BLaER1 (cell line): ENCODE results near the gene ANKRD11.
A peak's percentile ranks its signal among the peaks of the same experiment; 100 is the strongest.

Experiments
- H3K27ac ChIP-seq: shearing (Covaris generic); formaldehyde crosslinking; 2 replicates; pipeline ENCODE4 v1.8.1; 2022
- H3K27me3 ChIP-seq: shearing (Covaris generic); formaldehyde crosslinking; 2 replicates; pipeline ENCODE4 v1.8.1; 2022
- H3K36me3 ChIP-seq: shearing (Covaris generic); formaldehyde crosslinking; 2 replicates; pipeline ENCODE4 v1.8.1; 2022
- H3K4me1 ChIP-seq: shearing (Covaris generic); formaldehyde crosslinking; 2 replicates; pipeline ENCODE4 v1.8.1; 2022
- H3K4me2 ChIP-seq: shearing (Covaris generic); formaldehyde crosslinking; 2 replicates; pipeline ENCODE4 v1.8.1; 2022
- H3K4me3 ChIP-seq: shearing (Covaris generic); formaldehyde crosslinking; 2 replicates; pipeline ENCODE4 v1.8.1; 2022
- H3K9ac ChIP-seq: shearing (Covaris generic); formaldehyde crosslinking; 2 replicates; pipeline ENCODE4 v1.8.1; 2022
- H3K9me3 ChIP-seq: shearing (Covaris generic); formaldehyde crosslinking; 2 replicates; pipeline ENCODE4 v1.8.1; 2022
- H4K20me1 ChIP-seq: shearing (Covaris generic); formaldehyde crosslinking; 2 replicates; pipeline ENCODE4 v1.8.1; 2022
- Cebpa-rat ChIP-seq: shearing (Covaris generic); IDR thresholded peaks from 2 replicates; pipeline ENCODE4 v1.8.1; 2022

Gene ANKRD11

DNA sequence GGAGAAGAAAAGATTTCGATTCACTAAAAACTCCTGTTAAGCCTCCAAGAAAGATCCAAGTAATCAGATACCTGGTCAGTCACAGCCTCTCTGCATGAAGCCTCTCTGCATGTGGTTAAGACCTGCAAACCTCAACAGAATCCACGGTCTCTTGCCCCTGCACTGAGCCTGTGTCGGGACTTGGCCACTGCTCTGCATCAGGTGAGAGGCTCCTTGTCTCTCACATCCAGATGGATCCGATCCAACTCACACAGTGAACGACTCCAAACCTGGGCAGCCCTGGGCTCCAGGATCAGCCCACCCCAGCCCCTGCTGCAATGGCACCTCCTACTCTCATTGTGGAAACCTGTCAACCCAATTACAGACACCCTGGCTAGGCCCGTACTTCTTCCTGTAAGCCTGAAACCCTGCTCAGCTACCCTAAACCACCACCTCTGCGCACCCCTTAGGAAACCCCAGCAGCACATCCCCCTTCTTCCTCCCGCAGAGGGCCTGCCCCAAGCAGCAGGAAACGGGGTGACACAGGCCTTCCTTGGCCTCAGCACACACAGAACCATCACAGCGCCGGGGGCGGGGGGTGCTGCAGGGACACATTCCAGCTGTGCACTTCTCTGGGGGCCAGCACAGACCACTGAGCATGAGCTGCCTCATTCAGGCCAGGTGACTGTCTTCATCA is 129.5 kb downstream of the ANKRD11 start:
- H3K27ac ChIP-seq: peak overlapping the region; percentile 63
- peak overlapping the region; percentile 40; the same call in 1 of the 2 replicates for H3K4me3 ChIP-seq
- H3K9ac ChIP-seq: peak overlapping the region; percentile 63

DNA sequence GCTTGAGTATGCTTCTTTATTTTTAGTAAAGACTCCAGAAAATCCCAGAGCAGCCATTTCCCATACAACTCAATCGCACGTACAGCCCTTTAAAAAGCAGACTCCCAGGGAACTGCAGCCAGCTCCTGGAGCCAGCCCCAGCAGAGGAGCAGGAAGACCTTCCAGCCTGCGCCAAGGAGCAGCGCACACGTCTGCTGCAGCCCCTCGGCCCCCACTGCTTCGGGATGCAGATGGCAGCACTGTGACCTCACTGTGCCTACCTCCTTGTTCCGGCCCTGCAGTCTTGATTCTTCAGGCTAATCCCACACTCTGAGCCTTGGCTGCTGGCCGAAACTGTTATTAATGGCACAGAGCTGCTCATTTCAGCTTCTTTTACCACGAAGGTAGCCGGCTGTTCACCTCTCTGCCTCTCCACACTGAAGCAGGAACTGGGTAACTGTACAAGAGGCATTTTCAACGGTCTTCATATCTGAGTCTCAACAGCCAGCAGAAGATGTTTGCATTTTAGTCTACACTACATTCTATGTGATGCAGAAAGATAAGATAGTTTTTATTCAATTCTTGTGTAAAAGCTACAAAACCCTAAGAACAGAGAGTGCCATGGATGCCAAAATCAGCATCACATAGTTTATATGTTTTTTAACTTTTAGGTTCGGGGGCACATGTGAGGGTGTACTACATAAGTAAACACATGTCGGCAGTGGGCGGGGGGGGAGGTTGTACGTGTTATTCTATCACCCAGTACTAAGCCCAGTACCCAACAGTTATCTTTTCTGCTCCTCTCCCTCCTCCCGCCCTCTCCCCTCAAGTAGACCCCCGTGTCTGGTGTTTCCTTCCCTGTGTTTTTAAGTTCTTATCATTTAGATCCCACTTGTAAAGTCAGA is 130.9 kb downstream of the ANKRD11 start:
- Histone ChIP-seq H3K4me1 (peaks cover 100% of the 10 kb centered on the region), H3K9ac (peak overlapping the region; percentile 54; the same call in 1 of the 2 replicates), H3K27me3 (no peaks in the 10 kb centered on the region), H3K27ac (peak overlapping the region; percentile 76), H3K9me3 (no peaks in the 10 kb centered on the region), H3K4me2 (peak overlapping the region; percentile 95), H3K4me3 (peak overlapping the region; percentile 49), H3K36me3 (peaks cover 19% of the 10 kb centered on the region; the same call in 1 of the 2 replicates), H4K20me1 (peaks cover 100% of the 10 kb centered on the region)
- TF ChIP-seq Cebpa-rat: no peak

More for the DNA sequence above, 129.5 kb downstream of the ANKRD11 start:
- no peaks in the 10 kb centered on the region for H3K9me3 ChIP-seq
- no peak for TF ChIP-seq Cebpa-rat
- H3K4me2 ChIP-seq: peak overlapping the region; percentile 95
- H4K20me1 ChIP-seq: peaks cover 100% of the 10 kb centered on the region
- peaks cover 20% of the 10 kb centered on the region for H3K36me3 ChIP-seq
- no peaks in the 10 kb centered on the region for H3K27me3 ChIP-seq
- H3K4me1 ChIP-seq: peaks cover 100% of the 10 kb centered on the region

DNA sequence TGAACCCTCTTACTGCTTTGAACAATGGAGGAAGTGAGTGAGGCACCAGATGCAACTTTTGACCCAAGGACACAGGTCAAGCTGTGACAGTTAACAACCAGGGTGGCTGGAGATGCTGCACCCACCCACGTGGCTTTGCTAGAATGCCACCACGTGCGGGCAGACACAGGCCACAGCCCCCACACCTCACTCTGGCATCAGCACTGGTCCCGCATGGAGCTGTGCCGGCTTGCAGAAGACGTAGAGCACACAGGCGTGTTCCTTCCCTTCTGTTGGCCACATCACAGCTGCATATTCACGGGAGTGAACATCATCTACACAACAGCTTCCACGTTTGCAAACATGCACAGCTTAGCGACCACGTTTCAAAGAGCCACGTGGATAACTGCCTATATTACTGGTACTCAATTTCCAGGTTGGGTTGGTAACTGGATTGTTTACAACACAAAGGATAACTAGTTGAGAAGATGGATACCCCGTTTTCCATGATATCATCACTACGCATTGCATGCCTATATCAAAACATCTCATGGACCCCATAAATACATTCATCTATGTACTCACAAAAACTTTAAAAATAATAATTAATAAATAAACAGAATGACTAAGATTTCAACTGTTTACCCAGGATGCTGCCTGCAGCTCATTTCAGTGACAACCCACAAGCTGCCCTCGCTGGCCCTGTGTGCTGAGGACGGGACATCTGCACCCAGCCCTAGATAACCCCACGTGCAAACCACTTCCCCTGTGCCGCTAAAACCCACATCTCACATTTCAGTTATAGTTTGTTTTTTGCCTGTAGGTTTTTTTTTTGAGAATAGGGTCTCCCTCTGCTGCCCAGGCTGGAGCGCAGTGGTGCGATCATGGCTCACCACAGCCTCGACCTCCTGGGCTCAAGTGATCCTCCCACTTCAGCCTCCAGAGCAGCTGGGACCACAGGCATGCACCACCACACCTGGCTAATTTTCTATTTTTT is 132.0 kb downstream of the ANKRD11 start:
- Histone ChIP-seq H3K27ac (peak overlapping the region; percentile 76), H3K9me3 (no peaks in the 10 kb centered on the region), H4K20me1 (peaks cover 100% of the 10 kb centered on the region), H3K36me3 (peaks cover 19% of the 10 kb centered on the region; the same call in 1 of the 2 replicates), H3K27me3 (no peaks in the 10 kb centered on the region), H3K4me2 (peak overlapping the region; percentile 95), H3K9ac (peak overlapping the region; percentile 57; the same call in 1 of the 2 replicates), H3K4me3 (peak overlapping the region; percentile 46), H3K4me1 (peaks cover 100% of the 10 kb centered on the region)
- TF ChIP-seq Cebpa-rat: no peak

DNA sequence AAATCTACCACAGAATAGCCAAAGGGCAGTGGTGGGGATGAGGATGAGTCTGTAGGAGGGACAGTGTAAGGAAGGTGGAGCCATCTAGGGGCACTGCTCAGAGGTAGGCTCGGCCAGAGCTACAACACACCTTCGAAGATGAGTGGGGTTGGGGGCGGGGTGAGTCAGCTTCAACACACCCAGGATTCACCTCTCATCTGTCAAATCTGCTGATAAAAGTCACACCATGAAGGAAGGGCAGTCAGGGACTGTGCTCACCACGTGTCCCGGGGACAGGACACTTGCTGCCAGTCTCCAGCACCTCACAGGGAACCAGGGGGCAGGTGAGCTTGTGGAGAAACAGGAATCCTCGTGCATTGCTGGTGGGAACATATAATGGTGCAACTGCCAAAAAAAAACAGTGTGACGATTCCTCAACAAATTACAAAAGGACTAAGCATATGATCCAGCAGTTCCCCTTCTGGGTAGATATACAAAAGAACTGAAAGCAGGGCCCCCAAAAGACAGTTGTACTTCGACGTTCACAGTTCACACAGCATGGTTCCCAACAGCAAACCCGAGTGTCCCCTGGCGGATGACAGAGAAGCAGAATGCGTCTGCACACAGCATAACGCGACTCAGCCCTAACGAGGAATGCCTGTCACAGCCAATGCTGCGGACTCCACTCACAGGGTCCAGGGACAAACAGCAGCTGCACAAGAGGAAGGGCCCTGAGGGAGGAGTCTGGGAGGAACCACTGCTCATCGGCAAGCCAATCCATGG is 133.1 kb downstream of the ANKRD11 start:
- Histone ChIP-seq H3K27me3 (no peaks in the 10 kb centered on the region), H3K36me3 (peaks cover 23% of the 10 kb centered on the region), H3K4me1 (peaks cover 100% of the 10 kb centered on the region), H3K4me2 (peak overlapping the region; percentile 95), H3K4me3 (peak overlapping the region; percentile 46), H3K9ac (peak overlapping the region; percentile 57; the same call in 1 of the 2 replicates), H3K9me3 (no peaks in the 10 kb centered on the region), H4K20me1 (peaks cover 100% of the 10 kb centered on the region), H3K27ac (peak overlapping the region; percentile 76)
- TF ChIP-seq Cebpa-rat: no peak

DNA sequence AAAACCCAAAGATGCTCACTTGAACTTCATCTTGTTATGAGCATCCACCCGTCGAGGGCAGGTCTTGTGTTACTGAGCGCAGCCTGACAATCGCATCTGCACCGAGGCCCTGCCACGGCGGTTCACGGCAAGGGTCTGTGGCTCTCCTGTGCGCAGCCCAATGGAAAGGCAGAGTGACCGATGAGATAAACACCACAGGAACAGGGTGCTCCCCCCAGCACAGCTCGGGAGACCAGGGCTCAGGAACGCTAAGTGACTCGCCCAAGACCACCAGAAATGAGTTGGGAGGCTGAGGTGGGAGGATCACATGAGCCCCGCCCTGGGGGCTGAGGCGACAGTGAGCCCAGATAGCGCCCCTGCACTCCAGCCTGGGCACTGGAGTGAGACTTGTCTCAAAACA is 134.7 kb downstream of the ANKRD11 start:
- no peaks in the 10 kb centered on the region for H3K27me3 ChIP-seq
- peak overlapping the region; percentile 60; the same call in 1 of the 2 replicates for H3K9ac ChIP-seq
- TF ChIP-seq Cebpa-rat: no peak
- 0 out of 2 replicates have a peak overlapping the region, but pooled peaks have one; percentile 41 for H3K4me3 ChIP-seq
- peaks cover 100% of the 10 kb centered on the region for H3K4me1 ChIP-seq
- H3K36me3 ChIP-seq: peaks cover 31% of the 10 kb centered on the region
- H4K20me1 ChIP-seq: peaks cover 100% of the 10 kb centered on the region
- H3K4me2 ChIP-seq: peak overlapping the region; percentile 95
- H3K9me3 ChIP-seq: no peaks in the 10 kb centered on the region
- H3K27ac ChIP-seq: peak overlapping the region; percentile 36

DNA sequence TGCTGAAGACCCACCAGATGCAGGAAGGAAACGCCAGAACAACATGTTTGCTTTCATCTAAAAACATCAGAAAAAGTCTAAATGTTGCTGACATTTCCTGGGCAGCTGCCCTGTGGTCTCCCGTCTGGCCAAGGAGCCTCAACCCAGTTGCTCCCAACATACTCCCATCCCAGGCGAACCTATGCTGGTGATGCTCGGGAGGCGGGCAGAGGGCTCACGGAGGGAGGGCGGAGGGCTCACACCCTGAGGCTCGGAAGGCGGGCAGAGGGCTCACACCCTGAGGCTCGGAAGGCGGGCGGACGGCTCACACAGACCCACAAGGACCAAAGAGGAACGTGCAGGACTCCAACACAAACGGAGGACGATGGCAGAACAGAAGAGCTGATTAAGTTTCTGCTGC is 135.4 kb downstream of the ANKRD11 start:
- Histone ChIP-seq H3K27ac (peak overlapping the region; percentile 36; the same call in 1 of the 2 replicates), H3K4me1 (peaks cover 100% of the 10 kb centered on the region), H4K20me1 (peaks cover 100% of the 10 kb centered on the region)

DNA sequence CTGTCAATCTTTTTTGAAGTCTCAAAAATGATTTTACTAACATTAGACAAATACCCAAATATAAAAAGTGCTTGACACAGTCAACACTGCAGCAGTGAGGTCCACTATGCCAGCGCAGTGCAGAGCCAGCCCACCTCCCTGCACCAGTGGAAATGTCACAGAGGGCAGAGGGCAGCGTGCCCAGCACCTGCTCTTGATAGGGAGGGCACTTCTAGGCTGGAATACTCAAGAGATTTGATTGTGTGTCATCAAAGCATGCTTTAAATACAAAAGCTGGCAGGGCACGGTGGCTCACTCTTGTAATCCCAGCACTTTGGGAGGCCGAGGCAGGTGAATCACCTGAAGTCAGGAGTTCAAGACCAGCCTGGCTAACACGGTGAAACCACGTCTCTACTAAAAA is 136.0 kb downstream of the ANKRD11 start:
- Histone ChIP-seq H3K27me3 (no peaks in the 10 kb centered on the region), H4K20me1 (peaks cover 100% of the 10 kb centered on the region), H3K4me3 (peak overlapping the region; percentile 41; the same call in 1 of the 2 replicates), H3K36me3 (peaks cover 32% of the 10 kb centered on the region), H3K9me3 (no peaks in the 10 kb centered on the region), H3K27ac (0 out of 2 replicates have a peak overlapping the region, but pooled peaks have one; percentile 36), H3K9ac (peak overlapping the region; percentile 60), H3K4me2 (peak overlapping the region; percentile 95), H3K4me1 (peaks cover 100% of the 10 kb centered on the region)
- no peak for TF ChIP-seq Cebpa-rat

More for the DNA sequence above, 135.4 kb downstream of the ANKRD11 start:
- peak overlapping the region; percentile 41; the same call in 1 of the 2 replicates for H3K4me3 ChIP-seq
- TF ChIP-seq Cebpa-rat: no peak
- peaks cover 32% of the 10 kb centered on the region for H3K36me3 ChIP-seq
- peak overlapping the region; percentile 60 for H3K9ac ChIP-seq
- H3K9me3 ChIP-seq: no peaks in the 10 kb centered on the region
- H3K4me2 ChIP-seq: peak overlapping the region; percentile 95
- H3K27me3 ChIP-seq: no peaks in the 10 kb centered on the region

DNA sequence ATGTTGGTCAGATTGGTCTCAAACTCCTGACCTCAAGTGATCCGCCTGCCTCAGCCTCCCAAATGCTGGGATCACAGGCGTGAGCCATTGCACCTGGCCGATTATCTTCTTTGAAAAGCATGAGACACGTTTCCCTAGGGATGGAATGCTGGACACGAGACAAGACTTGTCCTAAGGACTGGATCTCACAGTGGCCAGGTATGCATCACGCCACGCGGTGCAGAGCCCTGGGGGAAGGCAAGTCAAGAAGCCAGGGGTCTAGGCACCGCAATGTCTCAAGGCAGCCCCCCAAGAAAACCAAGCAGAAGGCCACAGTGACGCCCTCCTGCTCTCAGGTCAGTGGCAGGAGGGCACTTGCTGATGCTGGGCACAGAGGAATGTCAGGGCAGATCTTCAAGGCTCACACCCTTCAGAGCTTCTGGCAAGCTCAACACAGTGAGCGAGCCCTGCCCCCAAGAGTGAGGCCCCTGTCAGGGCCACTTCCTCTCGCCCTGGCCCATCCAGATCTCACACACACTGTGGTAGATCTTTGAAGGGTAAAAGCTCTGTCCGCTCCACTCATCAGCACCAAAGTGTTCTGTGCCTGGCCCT is 138.2 kb downstream of the ANKRD11 start:
- Histone ChIP-seq H3K9me3 (no peaks in the 10 kb centered on the region), H3K4me2 (peak overlapping the region; percentile 95), H3K4me3 (no peak overlapping the region), H3K27me3 (no peaks in the 10 kb centered on the region), H3K27ac (no peak overlapping the region), H3K4me1 (peaks cover 100% of the 10 kb centered on the region), H3K9ac (no peak overlapping the region), H3K36me3 (peaks cover 32% of the 10 kb centered on the region), H4K20me1 (peaks cover 100% of the 10 kb centered on the region)
- no peak for TF ChIP-seq Cebpa-rat
